Hindlimb muscle (tissue), 1 donor: ENCODE data around the gene FBXO46. TPM values are rescaled to one million over a fixed set of nuclear protein-coding genes. Genes with fewer than 3 reads are reported as not detected.

Source experiments
- DNase-seq: peaks from one replicate; pipeline ENCODE4 v3.0.0-alpha.2; 2013
- polyA plus RNA-seq: library from polyadenylated mRNA; unstranded; fragments of 120-200 nt; gene quantifications from one replicate; pipeline ENCODE4 v1.2.1, GENCODE V29; 2013; ENCODE audit not compliant: insufficient read length

Gene FBXO46
- polyA plus RNA-seq, 1 donor, result 16.2 TPM

DNA sequence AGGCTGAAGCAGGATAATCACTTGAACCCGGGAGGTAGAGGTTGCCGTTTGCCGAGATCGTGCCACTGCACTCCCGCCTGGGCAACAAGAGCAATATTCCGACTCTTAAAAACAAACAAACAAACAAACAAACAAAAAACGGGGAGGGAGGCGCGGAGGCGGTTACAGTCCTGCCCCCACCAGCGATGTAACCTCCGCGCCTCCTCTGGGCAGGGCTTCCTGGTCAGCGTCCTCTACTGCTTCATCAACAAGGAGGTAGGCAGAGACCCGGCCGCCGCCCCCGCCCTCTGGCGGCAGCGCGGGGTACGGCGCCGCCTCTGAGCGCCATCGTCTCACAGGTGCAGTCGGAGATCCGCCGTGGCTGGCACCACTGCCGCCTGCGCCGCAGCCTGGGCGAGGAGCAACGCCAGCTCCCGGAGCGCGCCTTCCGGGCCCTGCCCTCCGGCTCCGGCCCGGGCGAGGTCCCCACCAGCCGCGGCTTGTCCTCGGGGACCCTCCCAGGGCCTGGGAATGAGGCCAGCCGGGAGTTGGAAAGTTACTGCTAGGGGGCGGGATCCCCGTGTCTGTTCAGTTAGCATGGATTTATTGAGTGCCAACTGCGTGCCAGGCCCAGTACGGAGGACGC lies 49.2 kb downstream of the FBXO46 start:
- DNase-seq, result peak; percentile 66

DNA sequence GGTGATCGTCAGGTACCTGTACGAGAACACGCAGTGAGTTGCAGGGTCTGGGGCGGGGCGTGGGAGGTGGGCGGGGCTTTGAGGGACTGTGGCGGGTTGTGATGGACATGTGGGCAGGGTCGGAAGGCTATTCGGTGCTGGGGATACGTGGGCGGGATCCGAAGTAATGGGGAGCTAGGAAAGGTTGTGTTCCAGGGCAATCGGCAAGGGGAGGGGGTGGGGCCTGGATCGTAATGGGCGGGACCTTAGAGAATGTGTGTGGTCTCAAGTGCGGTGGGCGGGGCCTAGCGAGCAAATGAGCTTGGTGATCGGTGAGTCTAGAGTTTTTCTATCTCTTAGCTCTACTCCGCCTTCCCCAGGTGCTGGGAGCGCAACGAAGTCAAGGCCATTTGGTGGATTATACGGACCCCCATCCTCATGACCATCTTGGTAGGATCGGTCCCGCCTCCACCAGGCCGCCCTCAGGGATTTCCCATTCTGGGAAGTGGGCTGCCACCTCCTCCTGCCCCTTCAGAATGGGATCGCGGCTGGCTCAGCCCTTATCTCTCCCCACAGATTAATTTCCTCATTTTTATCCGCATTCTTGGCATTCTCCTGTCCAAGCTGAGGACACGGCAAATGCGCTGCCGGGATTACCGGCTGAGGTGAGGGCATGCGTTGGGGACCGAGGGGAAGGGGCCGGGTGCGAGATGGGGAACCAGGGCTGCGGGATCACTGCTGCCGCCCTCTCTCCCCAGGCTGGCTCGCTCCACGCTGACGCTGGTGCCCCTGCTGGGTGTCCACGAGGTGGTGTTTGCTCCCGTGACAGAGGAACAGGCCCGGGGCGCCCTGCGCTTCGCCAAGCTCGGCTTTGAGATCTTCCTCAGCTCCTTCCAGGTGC lies 53.1 kb downstream of the FBXO46 start:
- no peak for DNase-seq

DNA sequence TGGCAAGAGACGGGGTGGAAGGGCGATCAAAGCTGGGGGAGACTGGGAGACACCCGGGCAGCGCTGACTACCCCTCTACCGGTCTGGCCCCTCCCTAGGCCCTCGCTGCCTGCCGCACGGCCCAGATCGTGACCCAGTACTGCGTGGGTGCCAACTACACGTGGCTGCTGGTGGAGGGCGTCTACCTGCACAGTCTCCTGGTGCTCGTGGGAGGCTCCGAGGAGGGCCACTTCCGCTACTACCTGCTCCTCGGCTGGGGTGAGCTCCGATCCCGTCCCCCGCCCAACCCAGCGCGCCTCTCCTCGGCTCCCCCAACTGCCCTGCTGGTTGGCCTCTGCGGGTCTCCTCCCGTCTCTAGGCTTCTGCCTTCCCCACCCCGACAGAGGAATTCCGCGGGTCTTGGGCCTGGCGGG lies 53.8 kb downstream of the FBXO46 start:
- no peak for DNase-seq

DNA sequence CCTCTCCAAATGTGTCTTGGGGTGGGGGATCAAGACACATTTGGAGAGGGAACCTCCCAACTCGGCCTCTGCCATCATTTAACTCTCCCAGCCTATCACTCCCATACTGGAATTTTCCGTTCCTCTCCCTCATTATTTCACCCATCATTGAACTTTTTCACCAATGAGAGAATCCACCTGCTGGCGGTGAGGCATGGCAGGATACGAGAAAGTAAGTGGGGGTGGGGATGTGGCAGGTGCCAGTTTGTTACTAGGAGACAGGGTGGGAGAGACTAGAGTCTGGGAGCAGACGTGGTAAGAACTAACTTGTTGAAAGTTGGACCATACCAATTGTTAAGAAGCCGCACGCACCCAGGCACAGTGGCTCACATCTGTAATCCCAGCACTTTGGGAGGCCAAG lies 55.8 kb downstream of the FBXO46 start:
- DNase-seq, result no peak

DNA sequence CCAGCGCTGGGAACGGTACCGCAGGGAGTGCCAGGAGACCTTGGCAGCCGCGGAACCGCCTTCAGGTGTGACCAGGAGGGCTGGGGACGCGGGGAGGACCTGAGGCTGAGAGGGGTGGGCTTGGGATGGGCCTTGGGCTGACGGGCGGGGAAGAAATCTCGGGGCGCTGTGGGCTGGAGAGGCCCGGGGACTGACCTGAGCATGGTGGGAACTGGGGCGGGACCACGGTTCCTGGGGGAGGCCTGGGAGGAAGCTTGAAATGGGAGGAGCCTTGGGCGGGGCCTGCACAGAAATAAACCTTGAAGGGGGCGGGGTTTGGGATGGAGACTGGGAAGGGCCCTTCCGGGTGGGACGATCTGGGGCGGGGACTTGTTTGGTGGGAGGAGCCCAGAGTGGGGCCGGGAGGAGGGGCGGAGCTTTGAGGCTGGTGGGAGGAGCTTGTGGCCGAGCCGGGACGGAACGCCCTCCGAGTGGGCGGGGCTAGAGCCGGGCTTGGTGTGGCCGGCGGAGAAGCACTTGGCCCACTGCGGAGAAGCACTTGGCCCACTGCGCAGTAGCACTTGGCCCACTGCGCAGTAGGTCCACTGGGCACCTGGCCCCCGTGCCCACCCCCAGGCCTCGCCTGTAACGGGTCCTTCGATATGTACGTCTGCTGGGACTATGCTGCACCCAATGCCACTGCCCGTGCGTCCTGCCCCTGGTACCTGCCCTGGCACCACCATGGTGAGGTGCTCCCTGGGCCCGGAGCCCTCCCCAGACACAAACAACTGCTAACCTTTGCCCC lies 59.8 kb downstream of the FBXO46 start:
- DNase-seq, result no peak

DNA sequence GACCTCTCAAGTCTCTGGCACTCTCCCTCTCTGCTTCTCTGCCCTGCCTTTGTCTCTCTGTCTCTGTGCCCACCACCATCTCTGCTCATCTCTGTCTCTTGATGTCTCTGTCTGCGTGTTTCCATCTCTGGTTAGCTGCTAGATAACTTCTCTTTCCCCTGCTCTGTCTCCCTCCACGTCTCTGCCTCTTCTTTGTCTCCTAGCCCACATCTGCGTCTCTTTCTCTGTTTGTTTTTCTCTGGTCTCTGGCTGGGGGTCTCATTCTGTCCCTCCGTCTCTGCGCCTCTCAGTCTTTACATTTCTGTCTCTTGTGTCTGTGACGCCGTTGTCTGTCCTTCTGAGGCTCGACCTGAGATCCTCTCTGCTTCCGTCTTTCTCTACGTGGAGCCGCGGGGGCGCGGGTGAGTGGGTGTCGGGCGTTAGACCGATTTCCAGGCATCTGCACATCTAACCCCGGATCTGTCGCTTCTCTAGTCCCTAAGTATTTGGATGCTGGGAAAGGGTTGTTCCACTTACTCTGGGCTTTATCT lies 62.3 kb downstream of the FBXO46 start:
- no peak for DNase-seq

DNA sequence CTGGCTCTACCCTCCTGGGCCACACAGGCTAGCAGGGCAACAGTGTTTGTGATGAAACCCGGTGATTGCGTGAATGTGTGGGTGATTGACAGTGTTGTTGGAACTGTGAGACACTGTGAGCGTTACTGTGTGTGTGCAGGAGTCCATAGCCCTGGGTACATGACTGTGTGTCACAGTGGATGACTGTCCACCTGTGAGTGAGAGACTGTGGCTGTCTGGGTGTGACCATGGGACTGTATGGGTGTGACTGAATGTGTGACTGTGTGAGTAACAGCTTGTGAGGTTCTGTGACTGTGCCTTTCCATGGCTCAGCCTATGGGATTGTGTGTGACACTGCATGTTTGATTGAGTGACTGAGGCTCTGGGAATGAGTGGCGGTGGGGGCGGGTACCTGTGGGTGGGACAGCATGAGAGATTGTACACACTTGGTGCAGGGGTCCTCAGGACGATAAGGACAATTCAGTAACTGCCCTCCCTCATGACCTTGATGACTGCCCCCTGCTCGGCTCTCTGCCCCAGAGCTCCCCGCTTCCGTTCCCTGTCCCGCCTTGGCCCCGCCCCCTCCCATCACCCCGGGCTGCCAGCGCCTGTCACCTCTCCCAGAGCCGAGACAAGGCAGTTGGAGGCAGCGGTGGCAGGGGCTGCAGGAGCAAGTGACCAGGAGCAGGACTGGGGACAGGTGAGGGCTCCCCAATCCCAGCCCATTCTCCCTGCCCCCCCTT lies 62.9 kb downstream of the FBXO46 start, which contains the start of gene GIPR:
GIPR (plus strand) TSS at position 602 of the 722 bp plus-strand sequence. CDS start 1,300 bp downstream, outside the sequence.
- DNase-seq, result no peak

DNA sequence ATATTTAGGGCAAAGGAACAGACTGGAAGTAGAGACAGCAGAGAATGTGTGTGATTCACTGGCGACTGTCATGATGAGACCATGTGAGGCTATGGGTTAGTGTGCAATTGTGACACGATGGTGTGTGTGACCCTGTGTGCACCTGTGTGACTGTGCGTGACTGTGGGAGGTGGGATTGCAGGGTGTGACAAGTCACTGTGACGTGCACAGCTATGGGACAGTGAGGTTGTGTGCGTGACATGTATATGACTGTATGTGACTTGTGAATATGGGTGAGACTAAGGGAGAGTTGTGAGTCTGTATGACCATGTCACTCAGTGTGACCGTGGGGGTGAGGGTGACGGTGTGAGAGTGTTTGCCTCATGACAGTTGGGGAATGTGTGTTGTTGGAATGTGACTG lies 66.1 kb downstream of the FBXO46 start:
- no peak for DNase-seq

DNA sequence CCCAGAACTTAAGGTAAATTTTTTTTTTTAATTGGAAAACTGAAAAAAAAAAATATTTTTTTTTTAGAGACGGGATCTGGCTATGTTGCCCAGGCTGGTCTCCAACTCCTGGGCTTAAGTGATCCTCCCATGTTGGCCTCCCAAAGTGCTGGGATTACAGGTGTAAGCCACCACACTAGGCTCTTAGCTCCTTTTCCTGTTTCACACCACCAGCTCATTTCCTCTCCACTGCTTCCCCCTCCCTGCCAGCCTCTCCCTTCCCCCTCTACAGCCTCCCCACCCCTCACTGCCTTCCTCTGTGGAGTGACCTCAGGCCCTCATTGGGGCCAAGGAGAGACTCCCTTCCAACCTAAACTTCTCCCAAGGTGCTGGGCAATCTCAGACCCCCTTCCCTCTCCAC lies 66.9 kb downstream of the FBXO46 start:
- DNase-seq, result no peak

DNA sequence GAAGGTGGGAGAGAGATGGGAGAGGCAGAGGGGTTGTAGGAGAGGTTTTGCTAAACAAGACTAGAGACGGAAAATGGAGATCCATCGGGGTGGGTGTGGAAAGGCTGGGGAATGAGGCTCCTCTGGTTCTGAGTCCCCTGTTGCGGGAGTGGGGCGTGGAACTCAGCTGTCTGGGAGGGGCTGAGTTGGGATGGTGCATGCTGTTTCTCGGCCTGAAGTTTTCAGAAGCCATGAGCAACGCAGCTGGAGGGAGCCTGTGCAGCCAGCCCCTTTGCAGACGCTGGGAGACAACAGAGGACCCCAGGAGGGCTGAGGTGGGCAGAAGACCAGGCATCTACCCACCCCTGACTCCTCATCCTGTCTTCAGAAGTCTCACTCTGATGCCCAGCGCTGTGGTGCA lies 70.1 kb downstream of the FBXO46 start:
- no peak for DNase-seq

Other genes starting within 250 kb of the FBXO46 start
- gene RTN2, start 233.8 kb downstream of the FBXO46 start, polyA plus RNA-seq, result 165 TPM
- gene PPM1N, start 232.5 kb downstream of the FBXO46 start, polyA plus RNA-seq, result 1.4 TPM
- gene VASP, start 223.4 kb downstream of the FBXO46 start, polyA plus RNA-seq, result 54.4 TPM
- 7.0 TPM for gene OPA3, start 146.1 kb downstream of the FBXO46 start, polyA plus RNA-seq
- gene GPR4, start 128.7 kb downstream of the FBXO46 start, polyA plus RNA-seq, result 4.9 TPM
- gene EML2, start 91.5 kb downstream of the FBXO46 start, polyA plus RNA-seq, result 13.1 TPM
- gene GIPR, start 62.7 kb downstream of the FBXO46 start, polyA plus RNA-seq, result 1.7 TPM
- gene SNRPD2, start 38.9 kb downstream of the FBXO46 start, polyA plus RNA-seq, result 238 TPM
- 4.0 TPM for gene QPCTL, start 38.2 kb downstream of the FBXO46 start, polyA plus RNA-seq
- gene MEIOSIN, start 2.5 kb upstream of the FBXO46 start, polyA plus RNA-seq, result not detected
- 32.1 TPM for gene SIX5, start 38.4 kb upstream of the FBXO46 start, polyA plus RNA-seq
- gene DMPK, start 51.6 kb upstream of the FBXO46 start, polyA plus RNA-seq, result 399 TPM
- 57.6 TPM for gene DMWD, start 61.9 kb upstream of the FBXO46 start, polyA plus RNA-seq
- gene RSPH6A, start 84.4 kb upstream of the FBXO46 start, polyA plus RNA-seq, result not detected
- gene SYMPK, start 132.3 kb upstream of the FBXO46 start, polyA plus RNA-seq, result 40.3 TPM
- not detected for gene FOXA3, start 133.4 kb upstream of the FBXO46 start, polyA plus RNA-seq
- 20.8 TPM for gene IRF2BP1, start 155.2 kb upstream of the FBXO46 start, polyA plus RNA-seq
- gene MYPOP, start 171.7 kb upstream of the FBXO46 start, polyA plus RNA-seq, result 4.8 TPM
- not detected for gene NANOS2, start 183.9 kb upstream of the FBXO46 start, polyA plus RNA-seq
- gene NOVA2, start 243.0 kb upstream of the FBXO46 start, polyA plus RNA-seq, result 5.0 TPM